ENCODE measurements around the gene C5orf58. TPM values are rescaled to one million over a fixed set of nuclear protein-coding genes. Genes with fewer than 3 reads are reported as not detected.
A peak's percentile ranks its signal among the peaks of the same experiment; 100 is the strongest.

C5orf58 gene
- total RNA-seq, 2 donors from 2014 or later, result not detected

- Mint-ChIP-seq H3K27ac (peak overlapping the region; percentile 88 to 90), H3K36me3 (peaks cover 60% of the 10 kb centered on the region), H3K27me3 (no peaks in the 10 kb centered on the region), H3K9me3 (no peaks in the 10 kb centered on the region), H3K4me1 (ENCODE audit: low read depth in 2 of 2) (peaks cover 67 to 68% of the 10 kb centered on the region in 2 donors), H3K4me3 (peak overlapping the region; percentile 82)
- ATAC-seq (peak; percentile 54 to 85), DNase-seq (ENCODE audit: low spot score) (no peak)
Observed at GRCh38 chr5:170269579-170269978, 36.8 kb downstream of the C5orf58 start.

DNA sequence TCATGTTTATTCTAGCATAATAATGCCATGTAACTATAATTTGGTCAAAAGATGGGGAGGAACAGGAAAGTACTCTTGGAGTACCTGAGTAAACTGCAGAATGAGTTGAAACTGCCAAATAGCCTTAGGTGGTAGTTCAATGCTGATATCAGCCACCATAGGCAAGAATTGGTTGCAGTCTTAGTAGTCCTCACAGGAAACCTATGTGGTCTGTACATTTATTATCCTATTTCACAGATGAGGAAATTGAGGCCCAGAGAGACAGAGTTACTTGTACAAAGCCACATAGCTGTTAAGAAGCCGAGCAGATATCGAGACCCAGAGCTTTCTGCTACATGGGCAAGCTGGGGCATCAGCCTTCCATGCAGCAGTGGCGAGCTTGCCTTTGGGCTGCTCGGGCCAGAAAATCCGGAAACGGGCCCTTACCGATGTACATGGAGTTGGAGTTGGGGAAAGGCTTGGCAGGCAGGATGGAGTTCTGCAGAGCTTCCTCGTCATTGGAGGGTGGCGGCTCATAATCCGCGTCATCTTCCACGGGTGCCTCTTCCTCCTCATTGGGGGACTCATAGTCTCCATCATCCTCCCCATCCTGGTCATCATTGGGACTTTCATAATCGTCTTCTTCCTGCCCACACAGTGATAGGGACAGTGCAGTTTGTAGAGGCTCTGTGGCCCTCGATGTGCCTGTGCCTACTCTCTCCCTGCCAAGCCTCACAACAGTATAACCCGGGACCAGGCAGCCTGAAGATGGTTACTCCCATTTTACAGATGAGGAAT is 37.7 kb downstream of the C5orf58 start:
- Mint-ChIP-seq H3K36me3 (peaks cover 60% of the 10 kb centered on the region), H3K4me3 (peak overlapping the region; percentile 82), H3K9me3 (no peaks in the 10 kb centered on the region), H3K4me1 (ENCODE audit: low read depth in 2 of 2) (peaks cover 73 to 74% of the 10 kb centered on the region in 2 donors), H3K27ac (peak overlapping the region; percentile 88 to 90), H3K27me3 (no peaks in the 10 kb centered on the region)
- ATAC-seq, result peak in 1 of 2 donors; percentile 45
- peak; percentile 28 for DNase-seq (ENCODE audit: low spot score)

DNA sequence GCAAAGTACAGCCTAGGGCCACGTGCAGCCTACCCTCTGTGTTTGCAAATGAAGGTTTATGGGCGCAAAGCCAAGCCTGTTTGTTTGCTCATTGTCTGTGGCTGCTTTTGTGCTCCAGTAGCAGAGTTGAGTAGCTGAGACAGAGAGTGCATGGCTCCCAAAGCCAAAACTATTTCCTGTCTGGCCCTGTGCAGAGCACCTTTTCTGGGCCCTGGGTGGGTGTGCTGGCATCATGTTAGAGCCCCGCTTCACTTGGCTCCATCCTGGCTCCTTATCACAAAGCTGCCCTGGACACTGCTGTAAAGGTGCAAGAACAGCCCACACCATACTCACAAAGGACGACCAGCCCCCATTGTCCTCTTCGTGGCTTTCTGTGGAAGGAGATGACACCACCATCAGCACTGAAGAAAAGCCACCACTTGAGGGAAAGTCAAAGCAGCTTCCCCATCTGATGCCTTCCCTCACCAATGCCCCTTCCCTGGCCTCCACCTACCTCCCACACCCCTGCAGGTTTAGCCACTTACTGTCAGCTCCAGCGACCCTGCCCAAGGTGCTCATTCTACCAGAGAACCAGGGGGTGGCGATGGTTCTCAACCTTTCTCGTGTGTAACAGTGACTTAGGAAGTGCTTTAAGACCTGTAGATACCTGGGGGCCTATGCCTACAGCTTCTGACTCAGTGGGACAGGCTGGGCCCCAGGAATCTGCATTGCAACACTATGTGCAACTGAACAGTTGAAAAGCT is 41.4 kb downstream of the C5orf58 start:
- H3K27me3 Mint-ChIP-seq, result no peaks in the 10 kb centered on the region
- peaks cover 77 to 81% of the 10 kb centered on the region in 2 donors for H3K4me1 Mint-ChIP-seq (ENCODE audit: low read depth in 2 of 2)
- peak overlapping the region; percentile 88 to 99 for H3K27ac Mint-ChIP-seq
- peak overlapping the region; percentile 75 for H3K4me3 Mint-ChIP-seq
- peaks cover 44% of the 10 kb centered on the region for H3K36me3 Mint-ChIP-seq
- no peaks in the 10 kb centered on the region for H3K9me3 Mint-ChIP-seq
- no peak for ATAC-seq
- no peak for DNase-seq (ENCODE audit: low spot score)

DNA sequence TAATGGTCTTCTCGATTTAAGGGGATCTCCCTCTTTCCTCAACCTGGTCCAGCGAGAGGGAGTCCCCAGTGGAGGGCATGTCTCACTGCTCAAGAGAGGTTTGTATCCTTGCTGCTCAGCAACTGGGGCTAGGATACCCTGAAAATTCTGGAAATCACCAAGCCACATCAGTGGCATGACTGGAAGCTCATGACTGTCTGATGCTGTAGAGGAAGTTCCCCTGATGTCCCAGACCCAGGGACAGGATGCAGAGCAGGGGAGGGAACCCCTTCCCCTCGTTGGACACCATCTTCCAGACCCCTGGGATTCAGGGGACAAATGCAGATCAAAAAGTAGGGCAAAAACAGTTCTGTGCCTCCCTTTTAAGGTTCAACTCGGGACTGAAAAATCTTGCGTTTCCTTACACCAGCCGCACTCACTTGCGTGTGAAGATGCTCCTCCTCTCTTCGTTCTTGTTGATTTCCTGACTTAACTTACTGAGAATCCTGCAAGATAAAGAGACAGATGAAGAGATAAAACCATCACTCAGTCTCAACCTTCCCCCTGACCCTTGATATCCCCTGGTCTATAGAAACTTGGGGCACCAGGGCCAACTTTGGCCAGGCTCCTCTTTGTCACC is 42.7 kb downstream of the C5orf58 start:
- Mint-ChIP-seq H3K36me3 (peaks cover 38% of the 10 kb centered on the region), H3K9me3 (no peaks in the 10 kb centered on the region), H3K27me3 (no peaks in the 10 kb centered on the region), H3K27ac (peak overlapping the region; percentile 88 to 99), H3K4me1 (ENCODE audit: low read depth in 2 of 2) (peaks cover 77 to 81% of the 10 kb centered on the region in 2 donors), H3K4me3 (peak overlapping the region; percentile 72)
- ATAC-seq (no peak), DNase-seq (ENCODE audit: low spot score) (no peak)

GRCh38 chr5:170276140-170276539 is 43.4 kb downstream of the C5orf58 start:
- Mint-ChIP-seq H3K9me3 (no peaks in the 10 kb centered on the region), H3K4me3 (peak overlapping the region; percentile 72), H3K36me3 (peaks cover 32% of the 10 kb centered on the region), H3K27ac (peak overlapping the region; percentile 88 to 99), H3K4me1 (ENCODE audit: low read depth in 2 of 2) (peaks cover 73 to 79% of the 10 kb centered on the region in 2 donors), H3K27me3 (no peaks in the 10 kb centered on the region)
- ATAC-seq, result no peak
- DNase-seq (ENCODE audit: low spot score), result no peak

DNA sequence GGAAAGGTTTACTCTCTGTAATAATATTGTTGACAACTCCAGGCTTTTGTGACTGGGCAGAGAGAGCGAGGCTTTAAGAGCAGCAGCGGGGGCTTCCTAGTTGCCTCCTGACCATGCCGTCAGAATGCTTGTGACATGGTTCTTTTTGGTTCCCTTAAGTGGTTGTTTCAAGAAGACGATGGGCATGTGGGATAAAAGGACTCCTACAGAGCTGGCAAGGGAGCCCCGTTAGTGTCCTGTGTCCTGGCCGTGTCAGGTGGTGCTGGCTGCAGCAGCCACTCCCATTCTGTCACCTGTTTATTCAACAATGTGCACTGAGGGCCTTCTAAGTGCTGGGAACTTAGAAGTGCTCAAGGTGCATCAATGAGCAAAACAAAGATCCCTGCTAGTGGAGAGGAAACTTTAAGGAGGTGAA is 45.1 kb downstream of the C5orf58 start:
- peaks cover 30% of the 10 kb centered on the region for H3K36me3 Mint-ChIP-seq
- H3K9me3 Mint-ChIP-seq, result no peaks in the 10 kb centered on the region
- peak overlapping the region; percentile 88 to 99 for H3K27ac Mint-ChIP-seq
- no peaks in the 10 kb centered on the region for H3K27me3 Mint-ChIP-seq
- no peak for DNase-seq (ENCODE audit: low spot score)
- peak overlapping the region; percentile 90 for H3K4me3 Mint-ChIP-seq
- H3K4me1 Mint-ChIP-seq (ENCODE audit: low read depth in 2 of 2), result peaks cover 79 to 83% of the 10 kb centered on the region in 2 donors
- ATAC-seq, result no peak

GRCh38 chr5:170278611-170279458 is 46.0 kb downstream of the C5orf58 start:
- Mint-ChIP-seq H3K36me3 (peaks cover 31% of the 10 kb centered on the region), H3K9me3 (no peaks in the 10 kb centered on the region), H3K4me3 (peak overlapping the region; percentile 82), H3K27me3 (no peaks in the 10 kb centered on the region), H3K27ac (peak overlapping the region; percentile 88 to 99), H3K4me1 (ENCODE audit: low read depth in 2 of 2) (peaks cover 86 to 93% of the 10 kb centered on the region in 2 donors)
- DNase-seq (ENCODE audit: low spot score), result peak; percentile 91
- ATAC-seq, result peak; percentile 92 to 93

DNA sequence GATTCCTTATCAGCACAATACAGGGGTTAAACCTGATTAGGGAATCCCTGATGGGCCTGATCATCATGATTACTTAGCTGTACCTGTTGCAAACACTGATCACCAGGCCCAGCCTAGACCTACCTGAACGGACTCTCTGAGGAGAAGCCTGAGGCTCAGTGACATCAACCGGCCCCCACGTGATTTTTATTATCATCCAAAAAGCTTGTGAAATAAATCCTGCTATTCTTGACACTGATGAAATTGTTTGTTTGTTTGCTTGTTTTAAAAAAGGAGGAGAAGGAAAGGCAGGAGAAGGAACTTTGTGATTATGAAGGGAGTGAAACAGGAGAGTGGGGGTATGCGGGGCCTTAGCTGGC is 46.7 kb downstream of the C5orf58 start:
- H3K4me1 Mint-ChIP-seq (ENCODE audit: low read depth in 2 of 2), result peaks cover 84 to 93% of the 10 kb centered on the region in 2 donors
- peak overlapping the region; percentile 82 for H3K4me3 Mint-ChIP-seq
- no peaks in the 10 kb centered on the region for H3K27me3 Mint-ChIP-seq
- no peaks in the 10 kb centered on the region for H3K9me3 Mint-ChIP-seq
- no peak for DNase-seq (ENCODE audit: low spot score)
- peaks cover 37% of the 10 kb centered on the region for H3K36me3 Mint-ChIP-seq
- peak overlapping the region; percentile 88 to 99 for H3K27ac Mint-ChIP-seq
- no peak for ATAC-seq

- peaks cover 44% of the 10 kb centered on the region for H3K36me3 Mint-ChIP-seq
- peaks cover 86 to 96% of the 10 kb centered on the region in 2 donors for H3K4me1 Mint-ChIP-seq (ENCODE audit: low read depth in 2 of 2)
- no peak for ATAC-seq
- peak overlapping the region; percentile 88 to 99 for H3K27ac Mint-ChIP-seq
- H3K27me3 Mint-ChIP-seq, result no peaks in the 10 kb centered on the region
- peak overlapping the region; percentile 82 for H3K4me3 Mint-ChIP-seq
- H3K9me3 Mint-ChIP-seq, result no peaks in the 10 kb centered on the region
- no peak for DNase-seq (ENCODE audit: low spot score)
Observed at GRCh38 chr5:170280011-170280493, 47.3 kb downstream of the C5orf58 start.

GRCh38 chr5:170283296-170283695 is 50.5 kb downstream of the C5orf58 start:
- DNase-seq (ENCODE audit: low spot score) (no peak), ATAC-seq (no peak)
- peaks cover 82 to 96% of the 10 kb centered on the region in 2 donors for H3K4me1 Mint-ChIP-seq (ENCODE audit: low read depth in 2 of 2)
- no peaks in the 10 kb centered on the region for H3K9me3 Mint-ChIP-seq
- H3K4me3 Mint-ChIP-seq, result peak overlapping the region; percentile 73
- peak overlapping the region; percentile 96 to 99 for H3K27ac Mint-ChIP-seq
- no peaks in the 10 kb centered on the region for H3K27me3 Mint-ChIP-seq
- H3K36me3 Mint-ChIP-seq, result peaks cover 70% of the 10 kb centered on the region

DNA sequence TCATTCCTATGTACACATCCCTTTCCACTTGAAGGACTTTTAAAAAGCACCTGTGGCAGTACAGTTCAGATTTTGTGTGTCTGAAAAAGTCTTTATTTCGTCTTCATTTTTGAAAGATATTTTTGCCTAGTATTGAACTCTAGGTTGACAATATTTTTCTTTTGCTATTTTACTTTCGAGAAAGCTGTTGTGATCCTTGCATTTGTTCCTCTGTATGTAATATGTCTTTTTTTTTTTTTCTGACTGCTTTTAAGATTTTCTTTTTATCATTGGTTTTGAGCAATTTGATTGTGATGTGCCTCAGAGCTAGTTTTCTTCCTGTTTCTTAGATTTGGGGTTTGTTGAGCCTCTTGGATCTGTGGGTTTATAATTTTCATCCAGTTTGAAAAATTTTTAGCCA is 51.4 kb downstream of the C5orf58 start:
- Mint-ChIP-seq H3K27me3 (no peaks in the 10 kb centered on the region), H3K9me3 (no peaks in the 10 kb centered on the region), H3K4me3 (peak overlapping the region; percentile 96), H3K36me3 (peaks cover 79% of the 10 kb centered on the region), H3K4me1 (ENCODE audit: low read depth in 2 of 2) (peaks cover 84 to 96% of the 10 kb centered on the region in 2 donors), H3K27ac (peak overlapping the region; percentile 96 to 99)
- DNase-seq (ENCODE audit: low spot score), result no peak
- no peak for ATAC-seq

GRCh38 chr5:170285181-170285580 is 52.4 kb downstream of the C5orf58 start:
- peaks cover 84 to 96% of the 10 kb centered on the region in 2 donors for H3K4me1 Mint-ChIP-seq (ENCODE audit: low read depth in 2 of 2)
- peak overlapping the region; percentile 96 to 99 for H3K27ac Mint-ChIP-seq
- peaks cover 83% of the 10 kb centered on the region for H3K36me3 Mint-ChIP-seq
- ATAC-seq, result no peak
- peak overlapping the region; percentile 96 for H3K4me3 Mint-ChIP-seq
- no peaks in the 10 kb centered on the region for H3K27me3 Mint-ChIP-seq
- H3K9me3 Mint-ChIP-seq, result no peaks in the 10 kb centered on the region
- no peak for DNase-seq (ENCODE audit: low spot score)

DNA sequence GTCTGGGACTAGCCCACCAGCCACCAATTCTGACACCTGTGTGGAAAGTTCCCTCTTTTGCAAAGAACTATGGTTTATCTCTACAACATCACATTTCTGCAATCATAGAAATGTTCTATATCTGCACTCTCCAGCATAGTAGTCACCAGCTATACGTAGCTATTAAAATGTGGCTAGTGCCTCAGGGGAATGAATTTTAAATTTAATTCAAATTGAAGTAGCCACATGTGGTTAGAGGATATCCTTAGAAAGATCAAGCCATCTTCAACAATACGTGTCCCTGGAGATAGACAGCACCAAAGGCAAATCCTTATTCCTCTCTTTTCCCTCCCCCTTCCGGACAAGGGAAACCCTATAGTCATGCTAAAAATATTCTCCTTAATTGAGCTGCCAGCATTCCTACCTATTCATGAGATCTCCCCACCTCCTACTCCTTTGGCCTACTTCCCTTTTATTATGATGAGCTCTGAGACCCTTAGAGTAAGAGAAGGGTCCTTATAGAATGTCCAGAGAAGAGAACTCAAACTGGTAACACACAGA is 53.7 kb downstream of the C5orf58 start:
- H3K36me3 Mint-ChIP-seq, result peaks cover 95% of the 10 kb centered on the region
- peak overlapping the region; percentile 96 to 99 for H3K27ac Mint-ChIP-seq
- peaks cover 6% of the 10 kb centered on the region for H3K9me3 Mint-ChIP-seq
- ATAC-seq (no peak), DNase-seq (ENCODE audit: low spot score) (no peak)
- no peaks in the 10 kb centered on the region for H3K27me3 Mint-ChIP-seq
- H3K4me1 Mint-ChIP-seq (ENCODE audit: low read depth in 2 of 2), result peaks cover 90 to 98% of the 10 kb centered on the region in 2 donors
- peak overlapping the region; percentile 96 for H3K4me3 Mint-ChIP-seq
